ENCODE measurements around the gene ATP5PO.

The ATP5PO gene

DNA sequence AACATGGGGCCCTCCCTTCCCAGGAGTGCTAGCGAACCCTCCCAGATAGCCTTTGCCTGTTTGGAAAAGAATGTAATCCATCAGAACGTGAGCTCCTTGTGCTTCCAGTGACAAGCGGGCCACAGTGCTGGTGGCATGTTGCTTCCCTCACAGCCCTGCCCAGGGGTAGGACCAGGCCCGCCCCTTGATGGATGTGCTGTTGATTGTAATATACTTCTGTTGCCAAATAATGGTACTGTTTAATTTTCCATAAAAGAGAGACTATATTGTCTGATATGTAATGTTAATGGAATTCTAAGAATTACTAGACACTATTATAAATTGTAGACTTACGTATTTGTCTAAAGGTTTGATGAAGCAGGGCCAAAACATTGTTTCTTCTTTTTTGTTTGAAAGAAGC lies 16.4 kb downstream of the ATP5PO start:
- Mint-ChIP-seq H3K4me3 (no peak overlapping the region), H3K4me1 (ENCODE audit: low read depth) (peaks cover 28% of the 10 kb centered on the region), H3K27ac (no peak overlapping the region), H3K36me3 (ENCODE audit: low read depth) (peaks cover 27% of the 10 kb centered on the region), H3K9me3 (no peaks in the 10 kb centered on the region), H3K27me3 (ENCODE audit: low read depth) (peaks cover 12% of the 10 kb centered on the region)
- DNase-seq (ENCODE audit: low spot score) = no peak

DNA sequence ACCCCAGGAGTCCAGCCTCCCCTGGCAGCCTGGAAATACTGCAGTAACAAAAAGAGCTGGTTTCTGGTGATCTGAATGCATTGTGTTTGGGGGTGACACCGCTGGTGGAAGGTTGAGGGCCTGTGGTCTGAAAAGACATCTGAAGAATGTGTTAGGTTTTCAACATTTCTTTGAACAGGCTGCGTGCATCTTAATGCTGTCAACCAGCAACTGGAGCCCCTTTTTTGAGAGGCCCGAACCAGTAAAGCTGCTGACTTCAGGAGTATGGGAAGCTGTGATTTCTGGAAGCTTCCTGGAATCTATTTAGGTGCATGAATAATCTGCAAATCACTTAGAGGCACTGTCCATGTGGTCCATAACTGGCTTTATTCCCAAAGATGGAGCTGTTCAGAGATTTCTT lies 17.0 kb downstream of the ATP5PO start:
- H3K36me3 Mint-ChIP-seq (ENCODE audit: low read depth) = peaks cover 24% of the 10 kb centered on the region
- no peak overlapping the region for H3K27ac Mint-ChIP-seq
- no peak for DNase-seq (ENCODE audit: low spot score)
- peaks cover 28% of the 10 kb centered on the region for H3K4me1 Mint-ChIP-seq (ENCODE audit: low read depth)
- H3K4me3 Mint-ChIP-seq = no peak overlapping the region
- peaks cover 14% of the 10 kb centered on the region for H3K27me3 Mint-ChIP-seq (ENCODE audit: low read depth)
- H3K9me3 Mint-ChIP-seq = no peaks in the 10 kb centered on the region

DNA sequence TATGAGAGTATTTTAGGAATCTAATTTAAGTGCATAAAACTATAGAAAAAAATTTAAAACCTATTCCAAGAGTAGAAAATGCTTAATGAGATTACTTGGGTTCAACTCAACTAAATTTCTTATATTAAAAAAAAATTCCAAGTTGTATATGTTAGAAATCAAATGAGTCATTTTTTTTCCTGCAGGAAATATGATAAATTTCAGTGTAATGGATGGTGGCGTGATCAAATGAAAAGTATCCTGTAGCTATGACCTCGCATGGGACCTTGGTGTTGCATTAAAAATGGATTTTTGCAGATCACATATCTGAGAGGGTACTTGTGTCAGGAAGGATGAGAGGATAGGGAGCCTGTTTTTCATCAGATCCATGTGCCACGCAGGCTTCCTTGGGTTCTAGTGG lies 17.9 kb downstream of the ATP5PO start:
- Mint-ChIP-seq H3K4me3 (no peak overlapping the region), H3K36me3 (ENCODE audit: low read depth) (peaks cover 16% of the 10 kb centered on the region), H3K27ac (no peak overlapping the region), H3K9me3 (no peaks in the 10 kb centered on the region), H3K4me1 (ENCODE audit: low read depth) (peaks cover 28% of the 10 kb centered on the region), H3K27me3 (ENCODE audit: low read depth) (peaks cover 17% of the 10 kb centered on the region)
- DNase-seq (ENCODE audit: low spot score) = no peak

DNA sequence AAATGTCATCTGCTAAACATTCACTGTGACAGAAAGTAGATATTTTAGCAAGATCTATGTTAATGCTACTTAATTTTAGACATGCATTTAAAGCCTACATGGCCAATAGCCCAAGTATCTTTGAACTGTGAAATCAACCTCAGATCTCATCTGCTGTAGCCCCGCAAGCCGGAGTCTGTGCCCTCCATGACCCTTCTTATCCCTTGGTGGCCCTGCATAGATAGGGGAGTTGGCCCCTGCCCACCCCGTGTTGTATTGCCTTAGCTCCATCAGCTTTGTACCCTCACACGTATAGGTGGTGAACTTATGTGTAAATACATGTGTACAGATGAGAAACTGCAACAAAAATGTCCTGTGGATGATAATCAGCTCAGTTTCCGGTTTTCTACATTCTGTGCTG lies 18.5 kb downstream of the ATP5PO start:
- no peak overlapping the region for H3K4me3 Mint-ChIP-seq
- peaks cover 10% of the 10 kb centered on the region for H3K36me3 Mint-ChIP-seq (ENCODE audit: low read depth)
- peaks cover 17% of the 10 kb centered on the region for H3K27me3 Mint-ChIP-seq (ENCODE audit: low read depth)
- no peak for DNase-seq (ENCODE audit: low spot score)
- H3K27ac Mint-ChIP-seq = no peak overlapping the region
- no peaks in the 10 kb centered on the region for H3K9me3 Mint-ChIP-seq
- peaks cover 23% of the 10 kb centered on the region for H3K4me1 Mint-ChIP-seq (ENCODE audit: low read depth)

GRCh38 chr21:33896691-33897090 lies 18.9 kb downstream of the ATP5PO start:
- peaks cover 17% of the 10 kb centered on the region for H3K27me3 Mint-ChIP-seq (ENCODE audit: low read depth)
- no peak overlapping the region for H3K4me3 Mint-ChIP-seq
- no peaks in the 10 kb centered on the region for H3K9me3 Mint-ChIP-seq
- H3K4me1 Mint-ChIP-seq (ENCODE audit: low read depth) = peaks cover 22% of the 10 kb centered on the region
- DNase-seq (ENCODE audit: low spot score) = no peak
- H3K27ac Mint-ChIP-seq = no peak overlapping the region
- peaks cover 8% of the 10 kb centered on the region for H3K36me3 Mint-ChIP-seq (ENCODE audit: low read depth)

DNA sequence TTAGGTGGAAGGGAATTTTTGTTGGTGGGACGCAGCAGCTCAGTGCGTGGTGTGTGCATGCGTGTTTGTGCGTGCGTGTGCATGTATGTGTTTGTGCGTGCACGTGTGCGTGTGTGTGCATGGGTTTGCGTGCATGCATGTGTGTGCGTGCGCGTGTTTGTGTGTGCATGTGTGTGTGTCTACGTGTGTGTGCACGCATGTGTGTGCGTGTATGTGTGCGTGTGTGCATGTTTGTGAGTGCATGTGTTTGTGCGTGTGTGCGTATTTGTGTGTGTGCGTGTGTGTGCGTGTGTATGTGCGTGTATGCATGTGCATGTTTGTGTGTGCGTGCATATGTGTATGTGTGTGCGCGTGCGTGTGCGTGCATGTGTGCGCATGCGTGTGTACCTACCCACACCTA lies 20.2 kb downstream of the ATP5PO start:
- no peak for DNase-seq (ENCODE audit: low spot score)
- peaks cover 1% of the 10 kb centered on the region for H3K36me3 Mint-ChIP-seq (ENCODE audit: low read depth)
- H3K27ac Mint-ChIP-seq = no peak overlapping the region
- H3K4me1 Mint-ChIP-seq (ENCODE audit: low read depth) = peaks cover 15% of the 10 kb centered on the region
- peak overlapping the region; percentile 72 for H3K4me3 Mint-ChIP-seq
- no peaks in the 10 kb centered on the region for H3K9me3 Mint-ChIP-seq
- peaks cover 17% of the 10 kb centered on the region for H3K27me3 Mint-ChIP-seq (ENCODE audit: low read depth)

- H3K9me3 Mint-ChIP-seq = no peaks in the 10 kb centered on the region
- peaks cover 19% of the 10 kb centered on the region for H3K27me3 Mint-ChIP-seq (ENCODE audit: low read depth)
- H3K36me3 Mint-ChIP-seq (ENCODE audit: low read depth) = no peaks in the 10 kb centered on the region
- H3K4me1 Mint-ChIP-seq (ENCODE audit: low read depth) = peaks cover 14% of the 10 kb centered on the region
- H3K27ac Mint-ChIP-seq = peak overlapping the region; percentile 21
- peak overlapping the region; percentile 72 for H3K4me3 Mint-ChIP-seq
- DNase-seq (ENCODE audit: low spot score) = peak; percentile 58
These were observed 20.8 kb downstream of the ATP5PO start for GRCh38 chr21:33894736-33895288.

DNA sequence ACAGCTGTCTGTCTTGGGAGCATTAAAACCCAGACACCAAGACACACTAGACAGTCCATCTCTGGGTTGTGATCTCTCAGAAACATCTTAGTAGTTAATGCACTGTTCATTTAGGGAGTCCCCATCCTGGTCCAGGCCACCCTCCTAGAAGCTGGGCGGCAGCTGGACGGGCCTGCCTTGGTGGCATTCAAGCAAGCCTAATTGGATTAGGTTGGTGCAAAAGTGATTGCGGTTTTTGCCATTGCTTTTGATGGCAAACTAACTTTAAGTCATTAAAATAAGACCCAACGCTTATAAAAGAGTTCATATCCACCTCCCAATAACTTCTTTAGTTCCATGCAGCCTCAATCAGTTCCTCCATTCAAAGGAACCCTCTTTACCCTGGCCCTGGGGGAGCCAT lies 21.7 kb downstream of the ATP5PO start:
- Mint-ChIP-seq H3K36me3 (ENCODE audit: low read depth) (no peaks in the 10 kb centered on the region), H3K27me3 (ENCODE audit: low read depth) (peaks cover 19% of the 10 kb centered on the region), H3K4me3 (no peak overlapping the region), H3K4me1 (ENCODE audit: low read depth) (peaks cover 12% of the 10 kb centered on the region), H3K27ac (no peak overlapping the region), H3K9me3 (no peaks in the 10 kb centered on the region)
- no peak for DNase-seq (ENCODE audit: low spot score)

- H3K4me1 Mint-ChIP-seq (ENCODE audit: low read depth) = peaks cover 12% of the 10 kb centered on the region
- H3K9me3 Mint-ChIP-seq = no peaks in the 10 kb centered on the region
- no peaks in the 10 kb centered on the region for H3K36me3 Mint-ChIP-seq (ENCODE audit: low read depth)
- DNase-seq (ENCODE audit: low spot score) = no peak
- peaks cover 19% of the 10 kb centered on the region for H3K27me3 Mint-ChIP-seq (ENCODE audit: low read depth)
- no peak overlapping the region for H3K4me3 Mint-ChIP-seq
- no peak overlapping the region for H3K27ac Mint-ChIP-seq
These were observed 22.8 kb downstream of the ATP5PO start for GRCh38 chr21:33892853-33893252.

DNA sequence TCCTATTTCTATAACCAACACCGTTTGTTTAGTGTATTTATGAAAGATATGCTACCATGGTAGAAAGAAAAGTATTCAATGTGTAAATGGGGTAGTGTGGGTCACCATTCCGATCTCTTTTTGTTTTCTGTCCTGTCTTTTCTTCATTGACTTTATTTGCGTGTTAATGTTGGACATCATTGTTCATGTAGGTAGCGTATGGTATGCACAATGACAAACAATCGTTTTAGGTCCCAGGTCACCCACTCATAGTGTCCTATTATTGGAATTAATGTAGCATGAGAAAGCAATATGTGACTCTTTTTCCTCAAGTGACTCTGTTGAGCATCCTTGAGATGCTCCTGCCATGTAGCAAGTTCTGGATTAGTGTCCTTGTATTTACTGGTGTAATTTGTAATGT lies 25.4 kb downstream of the ATP5PO start:
- Mint-ChIP-seq H3K4me1 (ENCODE audit: low read depth) (peaks cover 7% of the 10 kb centered on the region), H3K4me3 (no peak overlapping the region), H3K36me3 (ENCODE audit: low read depth) (no peaks in the 10 kb centered on the region), H3K9me3 (no peaks in the 10 kb centered on the region), H3K27me3 (ENCODE audit: low read depth) (peaks cover 12% of the 10 kb centered on the region), H3K27ac (no peak overlapping the region)
- DNase-seq (ENCODE audit: low spot score) = no peak

- Mint-ChIP-seq H3K9me3 (no peaks in the 10 kb centered on the region), H3K4me3 (no peak overlapping the region), H3K36me3 (ENCODE audit: low read depth) (no peaks in the 10 kb centered on the region), H3K4me1 (ENCODE audit: low read depth) (no peaks in the 10 kb centered on the region), H3K27ac (no peak overlapping the region), H3K27me3 (ENCODE audit: low read depth) (peaks cover 7% of the 10 kb centered on the region)
- no peak for DNase-seq (ENCODE audit: low spot score)
These were observed 29.3 kb downstream of the ATP5PO start for GRCh38 chr21:33886321-33886720.

DNA sequence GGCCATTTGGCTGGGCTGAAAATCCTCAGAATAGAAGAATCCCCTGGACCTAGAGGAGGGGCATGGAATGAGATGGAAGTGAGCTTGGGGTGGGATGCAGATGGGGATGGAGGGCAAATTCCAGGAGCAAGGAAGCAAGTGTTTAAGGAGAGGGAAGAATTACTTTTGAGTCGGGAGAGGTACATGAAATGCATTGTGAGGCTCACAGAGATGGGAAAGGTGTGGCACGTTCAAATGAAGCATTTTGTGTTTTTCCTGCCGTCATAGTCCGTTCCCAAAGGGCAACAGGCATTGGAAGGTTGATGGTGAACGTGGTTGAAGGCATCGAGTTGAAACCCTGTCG lies 30.5 kb downstream of the ATP5PO start:
- H3K27ac Mint-ChIP-seq = no peak overlapping the region
- H3K9me3 Mint-ChIP-seq = no peaks in the 10 kb centered on the region
- H3K36me3 Mint-ChIP-seq (ENCODE audit: low read depth) = no peaks in the 10 kb centered on the region
- no peak overlapping the region for H3K4me3 Mint-ChIP-seq
- DNase-seq (ENCODE audit: low spot score) = no peak
- peaks cover 5% of the 10 kb centered on the region for H3K27me3 Mint-ChIP-seq (ENCODE audit: low read depth)
- H3K4me1 Mint-ChIP-seq (ENCODE audit: low read depth) = no peaks in the 10 kb centered on the region

DNA sequence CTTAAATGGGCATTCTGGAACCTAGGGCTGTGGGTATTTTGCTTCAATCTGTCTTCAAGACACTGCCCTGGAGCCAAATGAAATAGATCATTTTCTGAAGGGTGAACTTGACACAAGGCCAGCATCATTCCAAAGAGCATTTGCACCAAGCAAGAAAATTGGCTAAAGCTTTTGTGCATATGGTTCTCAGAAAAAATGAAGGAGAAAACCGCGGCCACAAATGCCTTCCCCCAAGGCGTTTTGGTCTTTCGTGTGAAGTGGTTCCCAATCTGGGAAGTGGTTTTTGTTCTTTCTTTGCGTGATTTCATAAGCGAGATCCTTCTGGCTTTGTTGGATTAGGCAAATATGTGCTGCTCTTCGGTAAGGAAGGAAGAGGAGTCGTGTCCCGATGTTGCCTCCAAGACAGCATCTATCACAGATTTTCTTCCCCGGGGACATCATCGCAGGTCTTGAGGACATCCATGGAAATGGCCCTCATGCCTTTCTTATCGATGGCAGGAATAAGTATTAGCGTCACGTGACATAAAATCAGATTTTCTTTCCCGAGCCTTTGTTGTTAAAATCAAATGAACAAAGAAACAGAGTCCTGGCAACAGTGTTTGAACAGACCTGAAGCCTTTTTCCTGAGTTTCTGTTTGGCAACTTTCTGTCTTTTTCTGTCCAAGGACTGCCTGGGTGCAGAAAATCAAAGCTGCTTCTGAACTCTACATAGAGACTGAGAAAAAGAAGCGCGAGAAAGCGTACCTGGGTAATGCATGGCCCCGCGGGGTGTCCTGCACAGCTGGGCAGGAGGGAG lies 31.0 kb downstream of the ATP5PO start:
- Mint-ChIP-seq H3K4me3 (no peak overlapping the region), H3K9me3 (no peaks in the 10 kb centered on the region), H3K36me3 (ENCODE audit: low read depth) (no peaks in the 10 kb centered on the region), H3K27ac (no peak overlapping the region), H3K27me3 (ENCODE audit: low read depth) (peaks cover 5% of the 10 kb centered on the region), H3K4me1 (ENCODE audit: low read depth) (no peaks in the 10 kb centered on the region)
- DNase-seq (ENCODE audit: low spot score) = no peak

DNA sequence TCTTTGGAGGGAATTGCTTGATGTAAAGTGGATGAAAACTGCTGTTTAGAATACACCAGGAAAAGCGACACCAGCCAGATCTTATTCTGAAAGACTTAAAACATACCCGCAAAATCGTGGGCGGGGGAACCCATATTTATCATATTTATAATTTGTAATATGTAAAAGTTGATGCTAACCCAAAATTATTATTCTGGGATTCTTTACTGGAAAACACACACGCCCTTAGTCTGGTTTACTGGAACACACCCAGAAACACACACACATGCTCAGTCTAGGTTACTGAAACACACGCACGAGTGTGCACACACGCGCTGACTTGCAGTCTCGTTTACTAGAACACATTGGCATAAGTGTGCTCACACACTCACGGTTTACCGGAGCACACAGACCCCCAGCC lies 32.5 kb downstream of the ATP5PO start:
- no peaks in the 10 kb centered on the region for H3K4me1 Mint-ChIP-seq (ENCODE audit: low read depth)
- H3K36me3 Mint-ChIP-seq (ENCODE audit: low read depth) = no peaks in the 10 kb centered on the region
- H3K4me3 Mint-ChIP-seq = no peak overlapping the region
- H3K27me3 Mint-ChIP-seq (ENCODE audit: low read depth) = peaks cover 7% of the 10 kb centered on the region
- H3K9me3 Mint-ChIP-seq = no peaks in the 10 kb centered on the region
- DNase-seq (ENCODE audit: low spot score) = no peak
- no peak overlapping the region for H3K27ac Mint-ChIP-seq

All from T-helper 2 cell treated with Interferon-gamma antibody and Interleukin-4, amounts not matched to agents 5 μg/mL and 100 μg/mL, for 36 hours (primary cell).